KMS-11 (cell line): ENCODE data around the gene DLG5.
"Not testable (repeated sequence)": the region's sequence is repeated elsewhere in the genome, so short reads cannot be mapped to it uniquely, and the experiment has no call there.

Experiments
- H2AFZ ChIP-seq: fragments of 200-600 bp; sonication (generic); 2 replicates; pipeline ENCODE4 v1.6.1; 2016; ENCODE audit warnings: antibody characterized with exemption, mixed run types, low read depth
- H3K27ac ChIP-seq: fragments of 200-600 bp; sonication (generic); 2 replicates; pipeline ENCODE4 v1.6.1; 2016; ENCODE audit warnings: mild to moderate bottlenecking, mixed run types
- H3K27me3 ChIP-seq: fragments of 200-600 bp; sonication (generic); 2 replicates; pipeline ENCODE4 v1.6.1; 2017; ENCODE audit warnings: mild to moderate bottlenecking, low read depth, mixed run types, moderate library complexity; ENCODE audit not compliant: insufficient read depth
- H3K36me3 ChIP-seq: fragments of 200-600 bp; sonication (generic); 2 replicates; pipeline ENCODE4 v1.6.1; 2017; ENCODE audit warnings: mild to moderate bottlenecking, mixed run types; ENCODE audit not compliant: insufficient read depth
- H3K4me1 ChIP-seq: fragments of 200-600 bp; sonication (generic); 2 replicates; pipeline ENCODE4 v1.6.1; 2016; ENCODE audit warnings: mild to moderate bottlenecking, low read depth, mixed run types; ENCODE audit not compliant: poor library complexity, severe bottlenecking
- H3K4me2 ChIP-seq: fragments of 200-600 bp; sonication (generic); 2 replicates; pipeline ENCODE4 v1.7.0; 2016; ENCODE audit warnings: mild to moderate bottlenecking, mixed run types
- H3K4me3 ChIP-seq: fragments of 200-600 bp; sonication (generic); IDR thresholded peaks from 2 replicates; pipeline ENCODE4 v1.6.1; 2017; ENCODE audit warnings: low read depth, low read length, mixed read lengths; ENCODE audit not compliant: insufficient read depth
- H3K79me2 ChIP-seq: fragments of 200-600 bp; sonication (generic); 2 replicates; pipeline ENCODE4 v1.6.1; 2016; ENCODE audit warnings: low read depth, mixed run types; ENCODE audit not compliant: insufficient read depth
- H3K9ac ChIP-seq: fragments of 200-600 bp; sonication (generic); 2 replicates; pipeline ENCODE4 v1.6.1; 2016; ENCODE audit warnings: mild to moderate bottlenecking, mixed run types
- H4K20me1 ChIP-seq: fragments of 200-600 bp; sonication (generic); 2 replicates; pipeline ENCODE4 v1.6.1; 2016; ENCODE audit warnings: mild to moderate bottlenecking, mixed run types; ENCODE audit not compliant: insufficient read depth
- TF ChIP-seq, protein P1 (sequence below): fragments of 200-600 bp; sonication (generic); conservative IDR thresholded peaks from 2 replicates; pipeline ENCODE4 v1.6.1; 2017; ENCODE audit warnings: low read depth, mild to moderate bottlenecking, antibody characterized with exemption, low read length, moderate library complexity, mixed read lengths

The DLG5 gene

DNA sequence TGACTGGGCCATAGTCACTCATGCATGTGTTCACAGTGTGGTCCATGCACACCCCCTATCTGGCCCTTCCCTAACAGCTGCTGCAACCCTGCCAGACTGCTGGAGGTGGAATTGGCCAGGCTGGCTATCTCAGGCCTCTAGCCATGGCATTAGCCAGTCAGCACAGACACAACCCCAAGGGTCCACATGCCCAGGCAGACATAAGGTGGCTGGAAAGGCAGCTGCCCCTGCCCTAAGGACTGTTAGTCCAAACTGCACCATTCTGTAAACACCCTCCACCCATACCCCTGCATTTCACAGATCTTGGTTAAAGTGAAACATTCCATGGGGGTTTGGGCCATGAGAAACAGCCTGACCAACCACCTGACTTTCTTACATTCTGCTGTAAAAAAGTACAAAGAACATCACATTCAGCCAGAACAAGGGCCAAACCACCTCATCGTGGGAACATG is 151.6 kb downstream of the DLG5 start:
- no peak overlapping the region for H3K27ac ChIP-seq
- TF ChIP-seq, protein P1, sequence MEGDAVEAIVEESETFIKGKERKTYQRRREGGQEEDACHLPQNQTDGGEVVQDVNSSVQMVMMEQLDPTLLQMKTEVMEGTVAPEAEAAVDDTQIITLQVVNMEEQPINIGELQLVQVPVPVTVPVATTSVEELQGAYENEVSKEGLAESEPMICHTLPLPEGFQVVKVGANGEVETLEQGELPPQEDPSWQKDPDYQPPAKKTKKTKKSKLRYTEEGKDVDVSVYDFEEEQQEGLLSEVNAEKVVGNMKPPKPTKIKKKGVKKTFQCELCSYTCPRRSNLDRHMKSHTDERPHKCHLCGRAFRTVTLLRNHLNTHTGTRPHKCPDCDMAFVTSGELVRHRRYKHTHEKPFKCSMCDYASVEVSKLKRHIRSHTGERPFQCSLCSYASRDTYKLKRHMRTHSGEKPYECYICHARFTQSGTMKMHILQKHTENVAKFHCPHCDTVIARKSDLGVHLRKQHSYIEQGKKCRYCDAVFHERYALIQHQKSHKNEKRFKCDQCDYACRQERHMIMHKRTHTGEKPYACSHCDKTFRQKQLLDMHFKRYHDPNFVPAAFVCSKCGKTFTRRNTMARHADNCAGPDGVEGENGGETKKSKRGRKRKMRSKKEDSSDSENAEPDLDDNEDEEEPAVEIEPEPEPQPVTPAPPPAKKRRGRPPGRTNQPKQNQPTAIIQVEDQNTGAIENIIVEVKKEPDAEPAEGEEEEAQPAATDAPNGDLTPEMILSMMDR, result no peak

DNA sequence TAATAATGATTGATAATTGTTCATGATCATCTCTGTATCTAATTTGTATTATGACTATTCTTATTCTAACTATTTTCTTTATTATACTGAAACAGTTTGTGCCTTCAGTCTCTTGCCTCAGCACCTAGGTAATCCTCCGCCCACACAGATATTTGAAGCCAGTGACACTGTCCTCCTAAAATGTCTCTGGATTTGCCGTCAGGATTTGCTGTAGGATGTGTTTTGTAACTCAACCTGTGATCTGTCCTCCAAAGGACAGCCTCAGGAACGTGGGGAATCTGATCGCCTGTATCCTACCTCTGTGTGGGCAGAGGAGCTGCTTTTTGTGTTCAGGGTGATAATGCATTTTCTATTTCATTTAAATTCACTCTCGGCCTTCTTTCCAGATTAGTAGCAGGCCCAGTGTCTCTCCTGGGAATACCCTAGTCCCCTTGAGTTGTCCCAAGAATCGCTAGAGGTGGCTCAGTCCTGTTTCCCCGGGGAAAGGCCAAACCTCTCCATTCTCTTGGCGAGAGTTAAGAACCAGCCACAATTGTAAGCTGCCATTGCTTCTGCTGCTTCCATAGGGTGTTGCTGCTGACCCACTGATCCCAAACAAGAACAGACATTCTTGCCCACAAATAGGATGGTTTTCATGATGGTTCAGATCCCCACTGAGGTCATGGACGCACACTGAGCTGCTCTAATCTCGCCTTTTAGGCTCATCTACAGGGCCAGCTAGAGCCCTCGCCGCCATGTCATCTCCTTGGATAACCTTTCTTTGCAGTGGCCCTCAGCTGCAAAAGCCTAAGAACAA is 152.7 kb downstream of the DLG5 start:
- no peaks in the 10 kb centered on the region for H3K27me3 ChIP-seq
- H3K36me3 ChIP-seq, result no peaks in the 10 kb centered on the region
- no peaks in the 10 kb centered on the region for H4K20me1 ChIP-seq

More for the DNA sequence above, 151.6 kb downstream of the DLG5 start:
- no peaks in the 10 kb centered on the region for H4K20me1 ChIP-seq
- no peaks in the 10 kb centered on the region for H3K27me3 ChIP-seq
- H3K9ac ChIP-seq, result no peak overlapping the region
- no peaks in the 10 kb centered on the region for H3K79me2 ChIP-seq
- no peaks in the 10 kb centered on the region for H3K4me1 ChIP-seq
- no peaks in the 10 kb centered on the region for H3K36me3 ChIP-seq
- no peak overlapping the region for H2AFZ ChIP-seq
- no peak overlapping the region for H3K4me3 ChIP-seq
- H3K4me2 ChIP-seq, result no peak overlapping the region

DNA sequence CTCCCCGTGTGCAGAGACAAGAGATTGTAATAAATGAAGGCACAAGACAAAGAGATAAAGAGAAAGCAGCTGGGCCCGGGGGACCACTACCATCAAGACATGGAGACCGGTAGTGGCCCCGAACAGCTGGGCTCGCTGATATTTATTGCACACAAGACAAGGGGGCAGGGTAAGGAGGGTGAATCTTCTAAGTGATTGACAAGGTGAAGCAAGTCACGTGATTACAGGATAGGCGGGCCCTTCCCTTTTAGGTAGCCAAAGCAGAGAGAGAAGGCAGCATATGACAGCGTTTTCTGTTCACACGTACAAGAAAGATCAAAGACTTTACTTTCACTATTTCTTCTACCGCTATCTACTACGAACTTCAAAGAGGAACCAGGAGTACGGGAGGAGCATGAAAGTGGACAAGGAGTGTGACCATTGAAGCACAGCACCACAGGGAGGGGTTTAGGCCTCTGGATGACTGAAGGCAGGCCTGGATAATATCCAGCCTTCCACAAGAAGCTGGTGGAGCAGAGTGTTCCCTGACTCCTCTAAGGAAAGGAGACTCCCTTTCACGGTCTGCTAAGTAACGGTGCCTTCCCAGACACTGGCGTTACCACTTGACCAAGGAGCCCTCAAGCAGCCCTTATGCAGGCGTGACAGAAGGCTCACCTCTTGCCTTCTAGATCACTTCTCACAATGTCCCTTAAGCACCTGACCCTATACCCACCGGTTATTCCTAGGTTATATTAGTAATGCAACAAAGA is 153.5 kb downstream of the DLG5 start:
- not testable (repeated sequence) for H3K36me3 ChIP-seq, H3K4me3 ChIP-seq, H3K4me2 ChIP-seq, H2AFZ ChIP-seq, H3K4me1 ChIP-seq, H3K79me2 ChIP-seq, H3K27ac ChIP-seq, H3K9ac ChIP-seq, H3K27me3 ChIP-seq, H4K20me1 ChIP-seq

More for the DNA sequence above, 152.7 kb downstream of the DLG5 start:
- H3K4me1 ChIP-seq, result no peaks in the 10 kb centered on the region
- H3K79me2 ChIP-seq, result no peaks in the 10 kb centered on the region
- no peak overlapping the region for H3K27ac ChIP-seq
- H3K9ac ChIP-seq, result no peak overlapping the region
- no peak overlapping the region for H3K4me2 ChIP-seq
- TF ChIP-seq, protein P1, result no peak
- no peak overlapping the region for H2AFZ ChIP-seq
- no peak overlapping the region for H3K4me3 ChIP-seq

DNA sequence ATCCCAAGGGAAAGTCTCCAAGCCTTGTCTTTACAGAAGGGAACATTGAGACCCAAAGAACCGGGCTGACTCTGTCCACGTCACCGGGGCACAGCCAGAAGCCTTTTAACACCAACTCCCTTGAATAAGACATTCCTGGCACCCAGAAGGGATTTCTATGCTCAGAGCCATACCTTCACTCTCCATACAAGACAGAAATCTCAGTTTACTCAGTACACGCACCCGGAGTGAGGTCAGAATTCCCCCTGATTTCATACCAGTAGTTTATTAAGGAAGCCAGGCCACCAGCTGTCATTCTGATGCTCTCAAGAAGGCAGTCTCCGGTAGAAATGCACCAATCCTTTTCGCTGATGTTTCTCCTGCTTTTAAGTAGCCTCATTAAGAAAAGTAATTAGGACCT is 154.7 kb downstream of the DLG5 start:
- no peaks in the 10 kb centered on the region for H3K79me2 ChIP-seq
- no peak overlapping the region for H3K4me3 ChIP-seq

More for the DNA sequence above, 154.7 kb downstream of the DLG5 start:
- Histone ChIP-seq H3K27me3 (no peaks in the 10 kb centered on the region), H3K4me2 (no peak overlapping the region), H3K27ac (no peak overlapping the region), H3K4me1 (no peaks in the 10 kb centered on the region), H3K9ac (no peak overlapping the region), H2AFZ (no peak overlapping the region), H4K20me1 (no peaks in the 10 kb centered on the region), H3K36me3 (no peaks in the 10 kb centered on the region)
- TF ChIP-seq, protein P1, result no peak
